HG02970 (cell line): ENCODE data around the gene IRF9.

Source experiments
- ATAC-seq: cut with Tn5 transposase; IDR thresholded peaks from one replicate; pipeline ENCODE4 v1.9.1; 2021; ENCODE audit warnings: mild to moderate bottlenecking, moderate library complexity, moderate number of reproducible peaks; ENCODE audit not compliant: unreplicated experiment, low FRiP score

IRF9 gene, protein sequence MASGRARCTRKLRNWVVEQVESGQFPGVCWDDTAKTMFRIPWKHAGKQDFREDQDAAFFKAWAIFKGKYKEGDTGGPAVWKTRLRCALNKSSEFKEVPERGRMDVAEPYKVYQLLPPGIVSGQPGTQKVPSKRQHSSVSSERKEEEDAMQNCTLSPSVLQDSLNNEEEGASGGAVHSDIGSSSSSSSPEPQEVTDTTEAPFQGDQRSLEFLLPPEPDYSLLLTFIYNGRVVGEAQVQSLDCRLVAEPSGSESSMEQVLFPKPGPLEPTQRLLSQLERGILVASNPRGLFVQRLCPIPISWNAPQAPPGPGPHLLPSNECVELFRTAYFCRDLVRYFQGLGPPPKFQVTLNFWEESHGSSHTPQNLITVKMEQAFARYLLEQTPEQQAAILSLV

DNA sequence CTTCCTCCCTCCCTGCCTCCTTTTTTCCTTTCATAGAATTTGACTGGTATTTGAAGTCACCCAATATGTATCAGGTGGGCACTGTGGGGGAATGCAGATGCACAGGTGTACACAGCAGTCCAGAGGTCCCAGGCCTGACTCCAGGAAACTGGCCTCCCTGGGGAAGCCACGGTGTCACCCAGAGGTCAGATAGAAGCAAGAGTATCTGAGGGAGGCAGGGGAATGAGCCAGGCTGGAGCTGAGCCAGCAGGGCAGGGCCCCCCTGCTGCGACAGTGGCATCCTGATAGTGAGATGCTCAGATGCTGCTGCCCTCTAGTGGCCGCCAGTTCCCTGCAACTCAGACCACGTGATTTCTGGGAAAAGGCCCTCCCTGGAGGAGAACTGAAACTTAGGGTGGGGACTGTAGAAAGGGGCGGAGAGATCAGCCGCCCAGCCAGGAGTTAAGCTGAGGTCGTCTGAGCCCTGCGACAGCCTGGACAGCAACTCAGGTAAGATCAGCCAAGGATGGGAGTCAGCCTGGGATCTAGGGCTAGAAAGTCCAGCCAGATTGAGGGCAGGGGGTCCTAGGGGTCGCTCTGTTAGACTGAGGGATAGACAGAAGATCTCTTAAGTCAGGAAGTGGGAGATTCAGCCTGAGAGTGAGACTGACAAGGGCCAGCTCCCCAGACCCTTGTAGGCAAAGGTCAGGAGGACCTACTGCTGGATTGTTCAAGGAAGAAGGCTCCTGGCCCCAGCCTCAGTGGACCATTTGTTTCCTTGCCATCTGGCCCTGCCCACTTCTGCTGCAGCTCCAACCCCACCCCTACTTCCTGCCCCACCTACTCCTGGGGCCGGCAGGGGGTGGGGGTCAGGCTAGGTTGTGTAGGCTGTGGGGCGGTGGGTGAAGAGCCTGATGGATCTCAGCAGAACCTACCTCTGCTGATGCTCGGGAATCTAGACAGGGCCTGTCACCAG, at the start of gene IRF9:
Gene IRF9, plus strand, starts transcription at position 416 of the 955 bp plus-strand sequence. CDS start 880 bp downstream, outside the sequence.
- peak; percentile 73 for ATAC-seq

DNA sequence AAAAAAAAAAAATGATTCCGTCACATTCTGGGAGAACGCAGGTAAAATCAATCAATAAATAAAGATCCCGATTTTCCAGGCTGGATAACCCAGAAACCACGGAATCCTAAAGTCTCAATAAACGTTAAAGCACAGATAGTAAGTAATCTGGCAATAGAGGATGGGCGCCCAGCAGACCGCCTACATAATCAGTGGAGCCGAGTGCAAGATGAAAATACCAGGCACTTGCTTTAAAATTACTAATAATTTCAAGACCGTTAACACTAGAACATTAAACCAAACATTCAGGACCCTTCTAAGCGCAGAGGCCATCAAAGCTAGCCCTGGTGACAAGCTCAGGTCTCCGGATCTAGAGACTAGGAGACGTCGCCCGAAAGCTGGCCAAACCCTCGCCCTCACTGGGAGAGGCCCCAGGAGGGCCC, 47.7 kb upstream of the IRF9 start:
- no peak for ATAC-seq

DNA sequence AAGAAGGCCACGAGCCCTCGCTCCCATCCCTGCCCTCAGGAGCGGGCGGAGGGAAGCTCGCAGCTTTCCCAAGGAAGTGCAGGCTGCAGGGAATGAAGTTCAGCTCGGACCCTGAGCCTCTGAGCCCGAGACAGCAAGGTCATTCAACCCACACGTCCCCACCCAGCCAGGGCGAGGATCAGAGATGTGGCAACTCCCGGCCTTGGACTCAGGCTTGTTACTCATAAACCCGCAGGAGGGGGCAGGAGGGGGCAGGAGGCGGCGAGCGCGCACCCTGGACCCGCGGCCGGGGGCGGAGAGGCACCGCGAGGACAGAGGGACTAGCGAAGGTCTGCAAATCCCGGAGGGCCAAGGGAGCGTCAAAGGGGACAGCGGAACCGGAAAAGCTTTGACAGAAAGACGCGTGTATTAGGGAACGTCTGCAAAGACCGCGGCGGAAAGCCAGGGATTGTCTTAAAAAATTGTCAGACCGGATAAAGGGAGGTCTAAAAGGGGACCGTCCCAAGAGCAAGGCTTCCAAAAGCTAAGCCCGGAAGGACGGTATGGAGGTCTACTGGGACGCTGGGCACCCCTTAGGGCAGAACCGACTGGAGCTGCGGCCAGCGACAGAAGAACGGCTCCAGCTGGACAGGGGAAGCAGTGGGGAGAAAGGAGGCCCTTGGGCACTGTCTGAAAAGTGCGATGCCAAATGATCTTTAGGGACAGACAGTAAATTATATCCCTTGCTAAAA, 47.1 kb upstream of the IRF9 start:
- peak; percentile 39 for ATAC-seq

GRCh38 chr14:24114532-24115421, 46.3 kb upstream of the IRF9 start, which contains the start of the genes DCAF11 and NRL:
TSS of gene DCAF11 (plus strand) at chr14:24114777. CDS start at chr14:24115595, 818 bp downstream.
TSS of gene NRL (minus strand) at chr14:24114949. CDS start at chr14:24082848, 32,101 bp downstream.
- peak; percentile 82 for ATAC-seq

GRCh38 chr14:24115422-24116127, 45.5 kb upstream of the IRF9 start:
- ATAC-seq, result no peak

- ATAC-seq, result no peak
These were observed 44.8 kb upstream of the IRF9 start for GRCh38 chr14:24116128-24116814.

DNA sequence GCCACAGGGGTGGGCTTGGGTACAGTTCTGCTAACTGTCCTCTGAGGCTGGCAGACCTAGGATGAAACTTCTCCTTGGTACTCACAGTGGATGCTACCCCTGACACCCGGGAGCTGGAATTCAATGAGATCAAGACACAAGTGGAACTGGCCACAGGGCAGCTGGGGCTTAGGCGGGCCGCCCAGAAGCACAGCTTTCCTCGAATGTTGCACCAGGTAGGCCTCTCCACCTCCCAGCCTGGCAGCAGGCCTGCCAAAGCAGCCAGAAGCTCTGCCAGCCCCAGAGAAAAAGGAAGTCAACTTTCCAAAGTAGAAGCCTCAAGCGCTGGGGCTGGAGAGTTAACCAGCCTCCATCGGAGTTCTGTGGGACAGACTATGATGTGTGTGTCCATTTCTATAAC, 43.9 kb upstream of the IRF9 start:
- ATAC-seq, result no peak

- ATAC-seq, result no peak
These were observed 41.4 kb upstream of the IRF9 start for GRCh38 chr14:24119691-24120090.

GRCh38 chr14:24121210-24121609, 39.9 kb upstream of the IRF9 start:
- no peak for ATAC-seq

GRCh38 chr14:24122416-24122815, 38.6 kb upstream of the IRF9 start:
- no peak for ATAC-seq

DNA sequence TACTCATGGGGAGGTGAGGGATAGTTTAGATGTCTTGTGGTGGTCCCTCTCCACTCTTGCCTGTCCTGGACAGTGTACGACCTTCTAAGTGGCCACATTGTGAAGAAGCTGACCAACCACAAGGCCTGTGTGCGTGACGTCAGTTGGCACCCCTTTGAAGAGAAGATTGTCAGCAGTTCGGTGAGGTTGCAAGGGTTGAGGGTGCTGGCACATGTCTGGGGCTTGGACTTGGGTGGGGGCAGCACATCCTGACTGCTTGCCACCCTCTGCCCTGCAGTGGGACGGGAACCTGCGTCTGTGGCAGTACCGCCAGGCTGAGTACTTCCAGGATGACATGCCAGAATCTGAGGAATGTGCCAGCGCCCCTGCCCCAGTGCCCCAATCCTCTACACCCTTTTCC, 38.2 kb upstream of the IRF9 start:
- no peak for ATAC-seq

GRCh38 chr14:24123424-24124417, 37.3 kb upstream of the IRF9 start:
- ATAC-seq, result no peak

DNA sequence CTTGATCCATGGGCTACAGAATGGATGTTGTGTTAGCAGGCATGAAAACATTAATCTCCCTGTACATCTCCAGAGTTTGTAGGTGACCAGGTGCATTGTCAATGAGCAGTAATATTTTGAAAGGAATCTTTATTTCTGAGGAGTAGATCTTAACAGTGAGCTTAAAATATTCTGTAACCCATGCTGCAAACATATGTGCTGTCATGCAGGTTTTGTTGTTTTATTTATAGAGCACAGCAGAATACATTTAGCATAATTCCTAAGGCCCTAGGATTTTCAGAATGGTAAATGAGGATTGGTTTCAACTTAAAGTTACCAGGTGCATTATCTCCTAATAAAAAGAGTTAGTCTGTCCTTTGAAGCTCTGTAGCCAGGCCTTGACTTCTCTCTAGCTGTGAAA, 34.1 kb upstream of the IRF9 start:
- no peak for ATAC-seq

DNA sequence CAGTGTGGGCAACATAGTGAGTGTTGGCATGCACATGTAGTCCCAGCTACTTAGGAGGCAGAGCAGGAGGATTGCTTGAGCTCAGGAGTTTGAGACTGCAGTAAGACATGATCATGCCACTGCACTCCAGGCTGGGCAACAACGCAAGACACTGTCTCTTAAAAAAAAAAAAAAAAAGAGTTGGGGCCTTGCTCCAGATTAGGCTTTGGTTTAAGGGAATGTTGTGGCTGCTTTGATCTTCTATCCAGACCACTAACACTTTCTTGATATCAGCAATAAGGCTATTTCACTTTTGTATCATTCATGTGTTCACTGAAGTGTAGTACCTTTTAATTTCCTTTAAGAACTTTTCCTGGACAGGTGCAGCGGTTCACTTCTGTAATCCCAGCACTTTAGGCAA, 33.4 kb upstream of the IRF9 start:
- no peak for ATAC-seq

- no peak for ATAC-seq
These were observed 31.6 kb upstream of the IRF9 start for GRCh38 chr14:24129410-24129998.

DNA sequence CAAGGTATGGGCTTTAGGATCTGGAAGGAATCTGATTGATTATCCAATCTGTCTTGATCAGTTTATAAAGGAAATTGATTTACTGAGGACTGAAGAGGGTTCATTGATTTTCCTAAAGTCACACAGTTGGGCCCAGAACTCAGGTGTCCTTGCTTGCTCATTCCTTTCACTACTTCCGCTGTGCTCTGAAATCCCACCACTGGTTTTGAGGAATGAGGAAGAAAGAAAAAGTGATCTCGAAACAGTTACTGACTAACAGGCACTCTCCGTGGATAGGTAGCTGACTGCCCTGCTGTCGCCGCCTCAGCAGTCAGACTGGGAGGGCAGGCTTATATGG, 30.7 kb upstream of the IRF9 start, which contains the start of gene FITM1:
Gene FITM1, plus strand, starts transcription at position 280 of the 337 bp plus-strand sequence. CDS start 905 bp downstream, outside the sequence.
- no peak for ATAC-seq
